GM10266 (cell line): ENCODE results near the gene PREX1.

Experiments
- DNase-seq: peaks from one replicate; pipeline ENCODE4 v3.0.0; 2012; ENCODE audit errors: extremely low spot score
- CTCF ChIP-seq: IDR thresholded peaks from 2 replicates; pipeline ENCODE4 v1.5.1; 2012; ENCODE audit warnings: mild to moderate bottlenecking, low read depth; ENCODE audit not compliant: control insufficient read depth, insufficient read depth; ENCODE audit errors: missing control alignments

Gene PREX1

GRCh38 chr20:48864254-48864653, 36.5 kb upstream of the PREX1 start:
- no peak for TF ChIP-seq CTCF
- no peak for DNase-seq

- DNase-seq = no peak
- TF ChIP-seq CTCF = no peak
Measured at GRCh38 chr20:48862279-48862678, 34.5 kb upstream of the PREX1 start.

GRCh38 chr20:48861444-48861843, 33.6 kb upstream of the PREX1 start:
- DNase-seq = peak; percentile 51
- no peak for TF ChIP-seq CTCF

GRCh38 chr20:48858075-48858790, 30.4 kb upstream of the PREX1 start:
- DNase-seq = no peak
- TF ChIP-seq CTCF = no peak

- TF ChIP-seq CTCF = no peak
- no peak for DNase-seq
Measured at GRCh38 chr20:48856130-48856529, 28.3 kb upstream of the PREX1 start.

GRCh38 chr20:48855046-48855445, 27.2 kb upstream of the PREX1 start:
- DNase-seq = no peak
- TF ChIP-seq CTCF = no peak

GRCh38 chr20:48852609-48853008, 24.8 kb upstream of the PREX1 start:
- no peak for DNase-seq
- TF ChIP-seq CTCF = no peak
